Ascending aorta (tissue), 2 donors: ENCODE results near the gene CYSLTR2. TPM values are rescaled to one million over a fixed set of nuclear protein-coding genes. Genes with fewer than 3 reads are reported as not detected.

Experiments
- DNase-seq, 2 donors: peaks; one replicate each; pipeline ENCODE4 v3.0.0-alpha.2; 2019; ENCODE audit warnings: low spot score in 2 of 2
- H3K27ac ChIP-seq, 2 donors: fragments of 200-600 bp; sonication (generic); one replicate each; pipeline ENCODE4 v1.5.1; 2016 to 2017; ENCODE audit warnings: mild to moderate bottlenecking in 1 of 2
- H3K27me3 ChIP-seq: fragments of 200-600 bp; sonication (generic); one replicate; pipeline ENCODE4 v1.5.1; 2017
- H3K36me3 ChIP-seq, 2 donors: fragments of 200-600 bp; sonication (generic); one replicate each; pipeline ENCODE4 v1.5.1; 2016
- H3K4me1 ChIP-seq, 2 donors: fragments of 200-600 bp; sonication (generic); one replicate each; pipeline ENCODE4 v1.5.1; 2016 to 2017; ENCODE audit warnings: mild to moderate bottlenecking in 1 of 2
- H3K4me3 ChIP-seq, 2 donors: fragments of 200-600 bp; sonication (generic); one replicate each; pipeline ENCODE4 v1.5.1; 2016 to 2017; ENCODE audit warnings: mild to moderate bottlenecking in 1 of 2
- H3K9me3 ChIP-seq, 2 donors: fragments of 200-600 bp; sonication (generic); one replicate each; pipeline ENCODE4 v1.5.1; 2016
- intact Hi-C: fragments of 100-400 bp; cut with DNase I; formaldehyde crosslinking; loops from one replicate; pipeline ENCODE4 v1.15.1; 2023
- total RNA-seq: library from RNA; depleted of rRNA; stranded (reverse); fragments of >200 nt; gene quantifications from one replicate; pipeline ENCODE4 v1.1.0, GENCODE V29; 2016
- TF ChIP-seq, protein P1 (sequence below), 3 experiments: fragments of 200-600 bp in 2 of 3; fragments of 450-650 bp in 1 of 3; sonication (generic) in 2 of 3; IDR thresholded peaks; one replicate each; pipeline ENCODE4 v1.5.1; 2016 to 2019; ENCODE audit warnings: antibody characterized with exemption in 3 of 3, mild to moderate bottlenecking in 1 of 3, moderate library complexity in 1 of 3

Gene CYSLTR2
- total RNA-seq, 1 donor from 2014 or later: 1.2 TPM

GRCh38 chr13:48748681-48749080, 95.0 kb downstream of the CYSLTR2 start:
- Histone ChIP-seq H3K27me3 (no peaks in the 10 kb centered on the region), H3K9me3 (no peaks in the 10 kb centered on the region), H3K27ac (no peak overlapping the region), H3K4me3 (no peak overlapping the region), H3K4me1 (no peaks in the 10 kb centered on the region), H3K36me3 (no peaks in the 10 kb centered on the region)
- no peak for DNase-seq
- TF ChIP-seq, protein P1, sequence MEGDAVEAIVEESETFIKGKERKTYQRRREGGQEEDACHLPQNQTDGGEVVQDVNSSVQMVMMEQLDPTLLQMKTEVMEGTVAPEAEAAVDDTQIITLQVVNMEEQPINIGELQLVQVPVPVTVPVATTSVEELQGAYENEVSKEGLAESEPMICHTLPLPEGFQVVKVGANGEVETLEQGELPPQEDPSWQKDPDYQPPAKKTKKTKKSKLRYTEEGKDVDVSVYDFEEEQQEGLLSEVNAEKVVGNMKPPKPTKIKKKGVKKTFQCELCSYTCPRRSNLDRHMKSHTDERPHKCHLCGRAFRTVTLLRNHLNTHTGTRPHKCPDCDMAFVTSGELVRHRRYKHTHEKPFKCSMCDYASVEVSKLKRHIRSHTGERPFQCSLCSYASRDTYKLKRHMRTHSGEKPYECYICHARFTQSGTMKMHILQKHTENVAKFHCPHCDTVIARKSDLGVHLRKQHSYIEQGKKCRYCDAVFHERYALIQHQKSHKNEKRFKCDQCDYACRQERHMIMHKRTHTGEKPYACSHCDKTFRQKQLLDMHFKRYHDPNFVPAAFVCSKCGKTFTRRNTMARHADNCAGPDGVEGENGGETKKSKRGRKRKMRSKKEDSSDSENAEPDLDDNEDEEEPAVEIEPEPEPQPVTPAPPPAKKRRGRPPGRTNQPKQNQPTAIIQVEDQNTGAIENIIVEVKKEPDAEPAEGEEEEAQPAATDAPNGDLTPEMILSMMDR (IDR thresholded peaks at IDR 0.05): no peak
- intact Hi-C loops: no loop called here

GRCh38 chr13:48749144-48749543, 95.4 kb downstream of the CYSLTR2 start:
- intact Hi-C loops: no loop called here

GRCh38 chr13:48749699-48750473, 96.2 kb downstream of the CYSLTR2 start:
- DNase-seq: peak; percentile 39 to 90
- Histone ChIP-seq H3K36me3 (no peaks in the 10 kb centered on the region), H3K9me3 (no peaks in the 10 kb centered on the region), H3K27ac (peak overlapping the region; percentile 55 to 62), H3K4me1 (no peaks in the 10 kb centered on the region), H3K27me3 (no peaks in the 10 kb centered on the region), H3K4me3 (no peak overlapping the region)
- TF ChIP-seq, protein P1 (IDR thresholded peaks at IDR 0.05): peak in 2 of 3 experiments; percentile 47 to 53
- intact Hi-C loops: no loop called here

More at GRCh38 chr13:48749144-48749543, 95.4 kb downstream of the CYSLTR2 start:
- Histone ChIP-seq H3K27ac (no peak overlapping the region), H3K4me1 (no peaks in the 10 kb centered on the region), H3K36me3 (no peaks in the 10 kb centered on the region), H3K9me3 (no peaks in the 10 kb centered on the region), H3K4me3 (no peak overlapping the region), H3K27me3 (no peaks in the 10 kb centered on the region)
- TF ChIP-seq, protein P1 (IDR thresholded peaks at IDR 0.05): no peak
- DNase-seq: no peak

- Histone ChIP-seq H3K27me3 (no peaks in the 10 kb centered on the region), H3K36me3 (no peaks in the 10 kb centered on the region), H3K4me1 (no peaks in the 10 kb centered on the region), H3K27ac (peak overlapping the region; percentile 55 to 62), H3K4me3 (no peak overlapping the region), H3K9me3 (no peaks in the 10 kb centered on the region)
- TF ChIP-seq, protein P1 (IDR thresholded peaks at IDR 0.05): peak in 2 of 3 experiments; percentile 22 to 38
- intact Hi-C loops: no loop called here
- DNase-seq: no peak
Measured at GRCh38 chr13:48750588-48751383, 97.1 kb downstream of the CYSLTR2 start.

- Histone ChIP-seq H3K27me3 (no peaks in the 10 kb centered on the region), H3K36me3 (no peaks in the 10 kb centered on the region), H3K27ac (no peak overlapping the region), H3K4me1 (no peaks in the 10 kb centered on the region), H3K9me3 (peaks cover 5 to 12% of the 10 kb centered on the region in 2 donors), H3K4me3 (no peak overlapping the region)
- intact Hi-C loops: no loop called here
- DNase-seq: no peak
- TF ChIP-seq, protein P1 (IDR thresholded peaks at IDR 0.05): no peak
Measured at GRCh38 chr13:48760626-48761025, 106.9 kb downstream of the CYSLTR2 start.

Other genes starting within 250 kb of the CYSLTR2 start
- 35.7 TPM for gene LPAR6, start 240.8 kb upstream of the CYSLTR2 start, total RNA-seq
- 1.8 TPM for gene RCBTB2, start 120.8 kb upstream of the CYSLTR2 start, total RNA-seq